ENCODE results near the gene KAT8. TPM values are rescaled to one million over a fixed set of nuclear protein-coding genes. Genes with fewer than 3 reads are reported as not detected.

Gene KAT8
- total RNA-seq, 2 donors from 2014 or later, result 51.0 to 55.8 TPM

GRCh38 chr16:31080756-31081419 lies 36.6 kb upstream of the KAT8 start:
- peaks cover 39% of the 10 kb centered on the region for H3K36me3 ChIP-seq (ENCODE audit: control insufficient read depth, insufficient read depth, low read length)
- no peak overlapping the region for H3K4me3 Mint-ChIP-seq
- 92 to 95% methylated on average over 9 to 13 of the region's 13 CpGs for WGBS, 2 experiments (ENCODE audit: insufficient coverage in 1 of 2, insufficient read length in 1 of 2)

GRCh38 chr16:31081428-31082351 lies 35.8 kb upstream of the KAT8 start:
- TF ChIP-seq, protein P1, sequence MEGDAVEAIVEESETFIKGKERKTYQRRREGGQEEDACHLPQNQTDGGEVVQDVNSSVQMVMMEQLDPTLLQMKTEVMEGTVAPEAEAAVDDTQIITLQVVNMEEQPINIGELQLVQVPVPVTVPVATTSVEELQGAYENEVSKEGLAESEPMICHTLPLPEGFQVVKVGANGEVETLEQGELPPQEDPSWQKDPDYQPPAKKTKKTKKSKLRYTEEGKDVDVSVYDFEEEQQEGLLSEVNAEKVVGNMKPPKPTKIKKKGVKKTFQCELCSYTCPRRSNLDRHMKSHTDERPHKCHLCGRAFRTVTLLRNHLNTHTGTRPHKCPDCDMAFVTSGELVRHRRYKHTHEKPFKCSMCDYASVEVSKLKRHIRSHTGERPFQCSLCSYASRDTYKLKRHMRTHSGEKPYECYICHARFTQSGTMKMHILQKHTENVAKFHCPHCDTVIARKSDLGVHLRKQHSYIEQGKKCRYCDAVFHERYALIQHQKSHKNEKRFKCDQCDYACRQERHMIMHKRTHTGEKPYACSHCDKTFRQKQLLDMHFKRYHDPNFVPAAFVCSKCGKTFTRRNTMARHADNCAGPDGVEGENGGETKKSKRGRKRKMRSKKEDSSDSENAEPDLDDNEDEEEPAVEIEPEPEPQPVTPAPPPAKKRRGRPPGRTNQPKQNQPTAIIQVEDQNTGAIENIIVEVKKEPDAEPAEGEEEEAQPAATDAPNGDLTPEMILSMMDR (conservative IDR thresholded peaks at IDR 0.05), result no peak
- H3K4me3 ChIP-seq (ENCODE audit: low read length), result no peak overlapping the region
- 94 to 95% methylated on average over 14 to 26 of the region's 26 CpGs for WGBS, 2 experiments (ENCODE audit: insufficient coverage in 1 of 2, insufficient read length in 1 of 2)
- H3K36me3 ChIP-seq (ENCODE audit: control insufficient read depth, insufficient read depth, low read length), result peaks cover 33% of the 10 kb centered on the region
- H3K27me3 ChIP-seq (ENCODE audit: control insufficient read depth, insufficient read depth, low read length, poor library complexity, severe bottlenecking), result no peaks in the 10 kb centered on the region
- Mint-ChIP-seq H3K27ac (no peak overlapping the region), H3K36me3 (ENCODE audit: low read depth) (peaks cover 46% of the 10 kb centered on the region), H3K4me3 (no peak overlapping the region), H3K9me3 (no peaks in the 10 kb centered on the region), H3K4me1 (no peaks in the 10 kb centered on the region), H3K27me3 (ENCODE audit: insufficient read depth) (no peaks in the 10 kb centered on the region)
- no peaks in the 10 kb centered on the region for H3K4me1 ChIP-seq (ENCODE audit: control insufficient read depth, insufficient read depth, low read length)
- no peak overlapping the region for H3K9ac ChIP-seq (ENCODE audit: extremely low read depth, low read length, poor library complexity, severe bottlenecking)
- no peaks in the 10 kb centered on the region for H3K9me3 ChIP-seq (ENCODE audit: control insufficient read depth, low read length)
- H3K27ac ChIP-seq (ENCODE audit: low read depth, low read length), result no peak overlapping the region
- no peak for DNase-seq

More at GRCh38 chr16:31080756-31081419, 36.6 kb upstream of the KAT8 start:
- Mint-ChIP-seq H3K9me3 (no peaks in the 10 kb centered on the region), H3K27me3 (ENCODE audit: insufficient read depth) (no peaks in the 10 kb centered on the region), H3K36me3 (ENCODE audit: low read depth) (peaks cover 46% of the 10 kb centered on the region), H3K4me1 (no peaks in the 10 kb centered on the region), H3K27ac (no peak overlapping the region)
- no peak overlapping the region for H3K4me3 ChIP-seq (ENCODE audit: low read length)
- H3K4me1 ChIP-seq (ENCODE audit: control insufficient read depth, insufficient read depth, low read length), result no peaks in the 10 kb centered on the region
- no peaks in the 10 kb centered on the region for H3K9me3 ChIP-seq (ENCODE audit: control insufficient read depth, low read length)
- no peak overlapping the region for H3K27ac ChIP-seq (ENCODE audit: low read depth, low read length)
- TF ChIP-seq, protein P1 (conservative IDR thresholded peaks at IDR 0.05), result no peak
- no peaks in the 10 kb centered on the region for H3K27me3 ChIP-seq (ENCODE audit: control insufficient read depth, insufficient read depth, low read length, poor library complexity, severe bottlenecking)
- DNase-seq, result no peak
- H3K9ac ChIP-seq (ENCODE audit: extremely low read depth, low read length, poor library complexity, severe bottlenecking), result no peak overlapping the region

DNA sequence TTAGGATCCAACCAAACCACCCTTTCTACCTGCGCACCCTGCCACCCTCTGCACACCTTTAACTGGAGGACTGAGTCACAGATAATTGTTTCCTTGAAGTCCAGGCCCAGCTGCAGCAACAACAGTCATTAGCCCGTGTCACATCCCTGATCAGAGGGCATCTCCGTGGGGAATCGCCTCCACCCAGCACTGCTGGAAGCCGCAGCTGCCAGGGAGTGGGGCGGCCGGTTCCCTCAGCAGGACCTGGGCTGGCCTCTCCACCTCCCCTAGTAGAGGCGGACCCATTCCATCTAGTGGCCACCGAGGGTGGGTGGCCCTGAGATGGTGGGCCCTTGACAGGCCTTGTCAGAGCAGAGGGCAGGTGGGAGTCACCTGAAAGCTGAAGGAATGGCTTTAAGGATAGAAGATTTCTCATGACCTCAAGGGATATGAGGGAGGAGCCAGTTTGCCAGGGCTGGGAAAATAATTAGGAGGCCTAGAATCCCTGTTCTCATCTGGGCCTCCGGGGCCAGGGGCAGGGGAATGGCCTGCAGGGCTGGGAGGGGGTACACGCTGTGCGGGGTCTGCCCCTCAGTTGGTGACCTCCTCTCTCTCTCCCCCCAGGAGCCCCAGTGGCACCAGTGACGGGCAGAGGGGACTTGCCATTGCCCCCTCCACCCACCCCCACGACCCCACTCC lies 35.0 kb upstream of the KAT8 start:
- H3K9me3 ChIP-seq (ENCODE audit: control insufficient read depth, low read length), result no peaks in the 10 kb centered on the region
- 90 to 91% methylated on average over 11 to 14 of the region's 14 CpGs for WGBS, 2 experiments (ENCODE audit: insufficient coverage in 1 of 2, insufficient read length in 1 of 2)
- H3K9ac ChIP-seq (ENCODE audit: extremely low read depth, low read length, poor library complexity, severe bottlenecking), result no peak overlapping the region
- Mint-ChIP-seq H3K27me3 (ENCODE audit: insufficient read depth) (no peaks in the 10 kb centered on the region), H3K36me3 (ENCODE audit: low read depth) (peaks cover 40% of the 10 kb centered on the region), H3K4me1 (no peaks in the 10 kb centered on the region), H3K27ac (no peak overlapping the region), H3K4me3 (no peak overlapping the region), H3K9me3 (no peaks in the 10 kb centered on the region)
- no peaks in the 10 kb centered on the region for H3K4me1 ChIP-seq (ENCODE audit: control insufficient read depth, insufficient read depth, low read length)
- H3K4me3 ChIP-seq (ENCODE audit: low read length), result no peak overlapping the region
- H3K36me3 ChIP-seq (ENCODE audit: control insufficient read depth, insufficient read depth, low read length), result peaks cover 27% of the 10 kb centered on the region
- H3K27ac ChIP-seq (ENCODE audit: low read depth, low read length), result no peak overlapping the region
- no peak for DNase-seq
- no peaks in the 10 kb centered on the region for H3K27me3 ChIP-seq (ENCODE audit: control insufficient read depth, insufficient read depth, low read length, poor library complexity, severe bottlenecking)
- TF ChIP-seq, protein P1 (conservative IDR thresholded peaks at IDR 0.05), result no peak

All from endodermal cell (in vitro differentiated cells).